Spleen (tissue), 7 donors: Measurements from ENCODE around the gene PADI4.

Experiments
- CTCF ChIP-seq, 11 experiments: fragments of 200-600 bp in 7 of 11; fragments of 450-650 bp in 4 of 11; sonication (generic) in 4 of 11; IDR thresholded peaks in 8 of 11; conservative IDR thresholded peaks in 3 of 11; 1 replicate in 7 of 11; 2 replicates in 4 of 11; pipeline versions ENCODE4 v1.4.0 to v1.8.0; 2016 to 2021; ENCODE audit warnings: antibody characterized with exemption in 11 of 11, inconsistent platforms in 4 of 11, mild to moderate bottlenecking in 1 of 11
- POLR2AphosphoS5 ChIP-seq, 3 donors: sonication (generic); formaldehyde crosslinking; IDR thresholded peaks; one replicate each; pipeline ENCODE4 v1.5.1; 2017; ENCODE audit warnings: antibody characterized with exemption in 3 of 3
- donor health status: DM: no; HTN: no; CAD: no; lungs with moderate emphysema.
- donor health status: DM: no; HTN: no; CAD: no.
- donor health status: DM: no; HTN: no; CAD: no.

- no peak for TF ChIP-seq CTCF (IDR thresholded peaks at IDR 0.05 in 8 of 11, conservative IDR thresholded peaks at IDR 0.05 in 3 of 11)
- TF ChIP-seq POLR2AphosphoS5 (IDR thresholded peaks at IDR 0.05): no peak
Observed at GRCh38 chr1:17280436-17280835, 27.6 kb upstream of the PADI4 start.
